HG03095 (cell line): ENCODE measurements around the gene PKNOX1.
"Not testable (repeated sequence)": the region's sequence is repeated elsewhere in the genome, so short reads cannot be mapped to it uniquely, and the experiment has no call there.

Experiments used
- ATAC-seq: cut with Tn5 transposase; IDR thresholded peaks from one replicate; pipeline ENCODE4 v1.9.1; 2021; ENCODE audit warnings: moderate library complexity; ENCODE audit not compliant: unreplicated experiment

Gene PKNOX1

DNA sequence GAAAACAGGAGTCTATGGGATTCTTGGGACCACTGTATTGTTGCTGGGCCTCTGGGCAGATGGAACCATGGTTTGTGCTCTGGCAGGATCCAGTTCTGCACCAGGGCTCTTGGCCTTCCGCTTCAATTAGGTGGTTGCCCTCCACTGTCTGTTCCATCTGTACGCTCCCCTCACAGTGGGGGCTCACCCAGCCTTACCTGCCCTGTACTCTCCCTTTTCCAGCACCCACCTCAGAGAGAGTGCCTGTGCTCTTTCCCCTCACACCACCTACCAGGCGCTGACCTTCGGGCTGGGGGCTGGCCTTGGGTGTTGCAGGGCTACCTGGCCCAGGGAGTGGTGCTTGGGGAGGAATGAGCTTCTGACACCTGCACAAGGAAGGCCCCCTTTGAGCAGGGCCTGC is 7.5 kb downstream of the PKNOX1 start:
- ATAC-seq, result no peak

DNA sequence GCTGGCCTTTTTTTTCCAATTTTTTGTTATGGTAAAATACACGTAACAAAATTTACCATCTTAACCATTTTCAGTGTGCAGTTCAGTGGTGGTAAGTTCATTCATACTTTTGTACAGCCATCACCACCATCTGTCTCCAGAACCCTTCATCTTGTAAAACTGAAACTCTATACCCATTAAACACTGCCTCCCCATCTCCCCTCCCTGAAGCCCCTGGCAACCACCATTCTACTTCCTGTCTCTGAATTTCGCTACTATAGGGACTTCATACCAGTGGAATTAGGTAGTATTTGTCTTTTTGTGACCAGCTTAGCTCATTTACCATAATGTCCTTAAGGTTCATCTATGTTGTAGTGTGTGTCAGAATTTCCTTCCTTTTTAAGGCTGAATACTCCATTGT is 8.7 kb downstream of the PKNOX1 start:
- ATAC-seq, result no peak

DNA sequence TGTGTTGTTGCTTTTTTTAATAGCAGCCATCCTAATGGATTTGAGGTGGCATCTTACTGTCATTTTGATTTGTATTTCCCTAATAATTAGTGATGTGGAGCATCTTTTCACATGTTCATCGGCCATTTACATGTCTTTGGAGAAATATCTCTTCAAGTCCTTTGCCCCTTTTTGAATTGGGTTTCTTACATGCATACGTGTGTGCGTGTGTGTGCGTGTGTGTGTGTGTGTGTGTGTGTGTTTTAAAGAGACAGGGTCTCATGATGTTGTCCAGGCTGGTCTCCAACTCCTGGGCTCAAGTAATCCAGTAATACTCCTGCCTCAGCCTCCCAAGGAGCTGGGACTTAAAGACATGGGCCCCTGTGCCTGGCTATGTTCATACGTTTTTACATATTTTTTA is 9.5 kb downstream of the PKNOX1 start:
- no peak for ATAC-seq

DNA sequence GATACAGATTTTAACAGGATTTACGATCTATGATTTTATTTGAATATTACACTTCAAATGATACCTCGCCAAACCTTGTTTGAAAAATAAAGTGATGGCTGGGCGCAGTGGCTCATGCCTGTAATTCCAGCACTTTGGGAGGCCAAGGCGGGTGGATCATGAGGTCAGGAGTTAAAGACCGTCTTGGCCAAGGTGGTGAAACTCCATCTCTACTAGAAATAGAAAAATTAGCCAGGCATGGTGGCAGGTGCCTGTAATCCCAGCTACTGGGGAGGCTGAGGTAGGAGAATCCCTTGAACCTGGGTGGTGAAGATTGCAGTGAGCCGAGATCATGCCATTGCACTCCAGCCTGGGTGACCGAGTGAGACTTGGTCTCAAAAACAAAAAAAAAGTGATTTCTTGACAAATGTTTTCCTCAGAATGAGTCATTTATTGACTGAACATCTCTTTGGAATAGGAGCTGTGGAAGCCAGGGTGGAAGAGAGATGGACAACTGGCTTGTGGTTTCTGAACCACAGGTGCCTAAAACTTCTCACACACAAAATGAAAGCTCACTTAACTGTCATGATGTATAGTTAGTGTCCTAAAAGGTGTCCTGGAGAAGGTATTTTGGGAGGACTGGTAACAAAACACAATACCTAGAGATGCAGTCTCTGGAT is 11.9 kb downstream of the PKNOX1 start:
- no peak for ATAC-seq

DNA sequence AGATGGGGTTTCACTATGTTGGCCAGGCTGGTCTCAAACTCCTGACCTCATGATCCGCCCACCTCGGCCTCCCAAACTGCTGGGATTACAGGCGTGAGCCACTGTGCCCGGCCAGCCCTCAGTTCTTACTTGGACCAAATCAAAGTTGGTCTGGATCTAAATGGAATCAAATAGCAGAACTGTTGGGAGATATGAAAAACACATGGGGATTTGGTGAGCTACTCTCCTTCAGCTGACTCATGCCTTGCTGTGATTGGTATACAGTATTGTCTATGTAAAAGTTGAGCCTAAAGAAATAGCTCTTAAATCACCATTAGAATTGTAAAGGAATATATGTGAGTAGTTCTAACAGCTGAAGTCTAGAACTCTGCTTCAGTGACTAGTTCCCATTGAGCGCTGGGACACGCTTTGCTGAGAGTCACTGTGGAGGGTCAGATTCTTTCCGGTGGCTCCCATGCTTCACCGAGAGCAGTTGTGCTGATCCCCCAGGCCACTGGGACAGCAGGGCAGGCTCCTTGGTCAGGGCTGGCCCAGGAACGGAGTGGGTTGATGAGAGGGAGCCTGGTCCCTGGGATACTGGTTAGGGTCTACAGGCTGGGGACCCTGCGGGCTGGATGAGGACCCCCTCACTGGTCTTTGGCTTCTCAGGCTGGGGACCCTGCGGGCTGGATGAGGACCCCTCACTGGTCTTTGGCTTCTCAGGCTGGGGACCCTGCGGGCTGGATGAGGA is 14.0 kb downstream of the PKNOX1 start:
- ATAC-seq, result no peak

DNA sequence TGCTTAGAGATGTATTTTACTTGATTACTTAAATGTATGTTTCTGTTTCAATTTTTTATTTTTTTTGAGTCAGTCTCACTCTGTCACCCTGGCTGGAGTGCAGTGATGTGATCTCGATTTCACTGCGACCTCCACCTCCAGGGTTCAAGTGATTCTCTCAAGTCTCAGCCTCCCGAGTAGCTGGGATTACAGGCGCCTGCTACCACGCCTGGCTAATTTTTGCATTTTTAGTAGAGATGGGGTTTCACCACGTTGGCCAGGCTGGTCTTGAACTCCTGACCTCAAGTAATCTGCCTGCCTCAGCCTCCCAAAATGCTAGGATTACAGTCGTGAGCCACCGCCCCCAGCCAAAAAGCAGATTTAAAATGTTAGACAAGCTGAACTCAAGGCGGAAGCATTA is 15.0 kb downstream of the PKNOX1 start:
- not testable (repeated sequence) for ATAC-seq

DNA sequence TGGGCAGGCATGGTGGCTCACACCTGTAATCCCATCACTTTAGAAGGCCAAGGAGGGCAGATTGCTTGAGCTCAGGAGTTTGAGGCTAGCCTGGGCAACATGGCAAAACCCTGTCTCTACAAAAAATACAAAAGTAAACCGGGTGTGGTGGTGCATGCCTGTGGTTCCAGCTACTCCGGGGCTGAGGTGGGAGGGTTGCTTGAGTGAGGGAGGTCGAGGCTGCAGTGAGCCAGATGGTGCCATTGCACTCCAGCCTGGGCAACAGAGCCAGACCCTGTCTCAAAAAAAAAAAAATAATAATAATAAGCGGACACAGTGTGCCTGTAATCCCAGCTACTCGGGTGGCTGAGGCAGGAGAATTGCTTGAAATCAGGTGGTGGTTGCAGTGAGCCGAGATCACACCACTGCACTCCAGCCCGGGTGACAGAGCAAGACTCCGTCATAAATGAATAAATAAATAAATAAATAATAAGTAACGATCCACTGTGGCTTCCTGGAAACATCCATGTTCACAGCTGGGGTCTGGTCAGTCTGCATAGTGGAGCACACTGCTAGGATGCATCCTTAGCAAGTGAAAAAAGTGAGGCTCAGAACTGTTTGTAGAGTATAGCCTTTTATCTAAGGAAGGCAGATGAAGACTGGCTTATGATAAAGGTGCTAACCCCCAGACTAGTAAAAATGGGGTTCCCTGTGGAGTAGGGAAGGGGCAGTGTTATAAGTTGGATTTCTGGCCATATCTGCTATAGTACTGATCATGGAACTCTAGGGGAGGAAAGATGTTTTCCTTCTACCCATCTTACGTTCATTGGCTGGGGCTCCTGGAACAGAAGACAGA is 15.7 kb downstream of the PKNOX1 start:
- no peak for ATAC-seq

DNA sequence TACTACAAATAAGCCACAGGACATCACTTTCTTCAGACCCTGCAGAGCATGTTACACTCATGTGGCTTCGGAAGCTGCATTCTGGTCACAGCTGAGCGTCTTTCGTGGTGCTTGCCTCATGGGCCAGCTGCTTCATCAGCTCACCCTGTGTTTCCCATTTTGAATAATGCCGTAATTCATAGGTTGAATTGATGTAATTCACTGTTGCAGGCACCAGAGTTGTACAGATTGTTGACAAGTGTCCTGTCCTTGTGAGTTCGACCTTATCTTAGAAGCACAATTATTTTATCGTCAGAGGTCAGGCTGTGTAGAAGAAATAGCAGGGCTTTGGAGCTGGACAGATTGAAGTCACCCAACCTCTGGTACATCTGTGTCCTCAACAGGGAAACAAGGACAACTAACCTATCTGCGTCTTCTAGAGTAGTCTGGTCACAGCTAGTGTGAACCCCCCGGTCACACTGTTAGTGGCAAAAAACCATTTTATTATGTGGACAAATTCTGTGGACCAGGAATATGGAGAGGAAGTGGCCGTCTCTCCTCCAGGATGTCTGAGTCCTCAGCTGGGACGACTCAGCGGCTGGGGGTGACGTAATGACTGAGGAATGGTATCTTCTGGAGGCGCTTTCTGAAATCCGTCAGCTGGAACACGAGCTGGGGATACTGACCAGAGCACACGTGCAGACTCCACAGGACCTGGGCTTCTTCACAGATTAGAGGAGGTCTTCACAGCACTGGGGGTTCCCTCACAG is 17.8 kb downstream of the PKNOX1 start:
- no peak for ATAC-seq

DNA sequence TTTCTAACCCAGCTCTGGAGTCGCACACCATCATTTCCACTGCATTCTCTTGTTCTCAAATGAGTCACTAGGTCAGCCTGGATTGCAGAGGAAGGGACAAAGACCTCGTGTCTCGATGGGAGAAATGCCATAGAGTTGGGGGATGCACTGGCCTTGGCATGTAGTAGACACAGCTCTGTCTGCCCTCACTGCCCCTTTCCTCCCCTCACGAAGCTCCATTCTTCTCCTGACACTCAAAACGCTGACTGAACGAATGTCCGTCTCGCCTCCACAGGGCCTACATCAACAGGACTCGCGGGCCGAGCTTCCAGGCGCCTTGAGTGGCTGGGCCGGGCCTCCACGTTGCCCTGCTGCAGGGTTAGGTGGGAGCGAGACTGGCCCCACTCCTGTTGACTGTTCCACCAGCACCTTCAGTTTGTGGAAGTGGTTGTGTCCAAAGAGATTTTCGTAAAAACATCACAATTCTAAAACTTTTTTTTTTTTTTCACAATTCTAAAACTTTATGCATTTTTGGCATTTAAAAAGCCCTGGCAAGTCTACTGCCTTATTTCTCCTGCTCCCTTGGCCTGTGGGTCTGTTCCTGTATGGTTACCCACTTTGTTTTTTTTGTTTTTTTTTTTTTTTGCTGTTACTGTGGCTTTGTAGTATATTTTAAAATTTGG is 18.8 kb downstream of the PKNOX1 start:
- no peak for ATAC-seq

DNA sequence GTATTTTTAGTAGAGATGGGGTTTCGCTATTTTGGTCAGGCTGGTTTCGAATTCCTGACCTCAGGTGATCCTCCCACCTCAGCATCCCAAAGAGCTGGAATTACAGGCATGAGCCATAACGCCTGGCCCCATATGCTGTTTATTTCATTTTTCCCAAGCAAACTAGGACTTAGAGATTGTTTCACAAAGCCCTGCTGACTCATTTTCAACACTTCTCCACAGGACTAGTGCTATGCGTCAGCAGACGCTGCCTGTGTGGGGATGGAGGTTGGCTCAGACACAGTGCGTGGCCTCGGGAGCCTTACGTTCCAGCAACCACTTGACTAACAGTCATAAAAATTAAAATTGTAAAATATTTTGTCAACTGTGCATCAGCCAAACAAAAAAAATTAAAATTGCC is 22.7 kb downstream of the PKNOX1 start:
- no peak for ATAC-seq

DNA sequence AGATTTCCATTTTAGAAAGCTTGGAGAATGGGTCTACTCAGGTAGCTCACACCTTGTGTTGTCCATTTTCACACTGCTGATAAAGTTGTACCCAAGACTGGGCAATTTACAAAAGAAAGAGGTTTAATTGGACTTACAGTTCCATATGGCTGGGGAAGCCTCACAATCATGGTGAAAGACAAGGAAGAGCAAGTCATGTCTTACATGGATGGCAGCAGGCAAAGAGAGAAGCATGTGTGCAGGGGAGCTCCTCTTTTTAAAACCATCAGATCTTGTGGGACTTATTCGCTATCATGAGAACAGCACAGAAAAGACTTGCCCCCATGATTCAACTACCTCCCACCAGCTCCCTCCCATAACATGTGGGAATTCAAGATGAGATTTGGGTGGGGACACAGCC is 23.6 kb downstream of the PKNOX1 start:
- ATAC-seq, result not testable (repeated sequence)

DNA sequence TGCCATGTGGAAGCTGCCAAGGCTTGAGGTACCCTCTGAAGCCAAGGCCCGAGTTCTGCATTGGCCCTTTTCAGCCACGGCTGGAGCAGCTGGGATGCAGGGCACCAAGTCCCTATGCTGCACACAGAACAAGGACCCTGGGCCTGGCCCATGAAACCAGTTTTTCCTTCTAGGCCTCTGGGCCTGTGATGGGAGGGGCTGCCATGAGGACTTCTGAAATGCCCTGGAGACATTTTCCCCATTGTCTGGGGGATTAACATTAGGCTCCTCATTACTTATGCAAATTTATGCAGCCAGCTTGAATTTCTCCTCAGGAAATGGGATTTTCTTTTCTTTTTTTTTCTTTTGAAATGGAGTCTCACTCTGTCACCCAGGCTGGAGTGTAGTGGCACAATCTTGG is 24.8 kb downstream of the PKNOX1 start:
- not testable (repeated sequence) for ATAC-seq

DNA sequence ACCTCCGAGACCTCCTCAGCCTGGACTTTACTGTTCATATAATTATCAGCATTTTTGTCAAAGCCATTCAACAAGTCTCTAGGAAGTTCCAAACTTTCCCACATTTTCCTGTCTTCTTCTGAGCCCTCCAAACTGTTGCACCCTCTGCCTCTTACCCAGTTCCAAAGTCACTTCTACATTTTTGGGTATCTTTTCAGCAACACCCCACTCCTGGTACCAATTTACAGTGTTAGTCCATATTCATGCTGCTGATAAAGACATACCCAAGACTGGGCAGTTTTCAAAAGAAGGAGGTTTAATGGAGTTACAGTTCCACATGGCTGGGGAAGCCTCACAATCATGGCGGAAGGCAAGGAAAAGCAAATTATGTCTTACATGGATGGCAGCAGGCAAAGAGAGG is 25.7 kb downstream of the PKNOX1 start:
- ATAC-seq, result not testable (repeated sequence)

DNA sequence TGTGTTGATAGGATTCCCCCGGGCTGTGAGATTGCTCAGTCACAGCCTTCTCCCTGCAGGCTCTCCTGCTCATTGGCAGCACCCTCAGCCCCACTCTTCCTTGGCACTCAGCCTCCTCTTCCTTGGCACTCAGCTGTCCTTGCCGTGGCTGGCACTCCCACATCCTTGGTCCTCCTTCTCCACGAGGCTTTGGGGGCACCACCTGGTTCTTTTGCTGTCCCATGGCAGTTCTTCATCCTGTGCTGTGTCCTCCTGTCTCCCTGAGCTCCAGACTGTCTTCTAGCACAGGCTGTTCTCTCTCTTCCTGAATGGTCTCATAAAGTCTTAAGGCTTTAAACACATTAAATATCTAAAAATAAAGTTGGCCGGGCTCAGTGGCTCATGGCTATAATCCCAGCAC is 27.0 kb downstream of the PKNOX1 start:
- ATAC-seq, result no peak

DNA sequence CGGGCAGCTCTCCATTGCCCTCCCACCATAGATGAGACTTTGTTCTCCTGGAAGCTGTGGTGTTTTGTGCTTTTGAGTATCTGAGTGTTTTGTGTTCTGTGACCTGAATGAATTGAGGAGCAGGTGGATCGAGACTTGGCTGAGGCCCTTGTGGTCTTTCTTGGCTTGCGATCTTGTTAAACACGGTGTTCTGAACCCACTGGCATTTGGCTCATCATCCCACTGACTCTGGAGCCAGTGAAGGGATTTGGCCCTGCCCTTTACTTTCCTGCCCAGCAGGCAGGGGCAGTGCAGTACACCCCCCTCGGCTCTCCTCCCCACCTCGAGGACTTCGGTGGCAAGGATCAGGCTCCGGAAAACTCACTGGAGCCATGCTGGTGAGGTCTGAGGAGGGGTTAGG is 30.6 kb downstream of the PKNOX1 start:
- no peak for ATAC-seq

DNA sequence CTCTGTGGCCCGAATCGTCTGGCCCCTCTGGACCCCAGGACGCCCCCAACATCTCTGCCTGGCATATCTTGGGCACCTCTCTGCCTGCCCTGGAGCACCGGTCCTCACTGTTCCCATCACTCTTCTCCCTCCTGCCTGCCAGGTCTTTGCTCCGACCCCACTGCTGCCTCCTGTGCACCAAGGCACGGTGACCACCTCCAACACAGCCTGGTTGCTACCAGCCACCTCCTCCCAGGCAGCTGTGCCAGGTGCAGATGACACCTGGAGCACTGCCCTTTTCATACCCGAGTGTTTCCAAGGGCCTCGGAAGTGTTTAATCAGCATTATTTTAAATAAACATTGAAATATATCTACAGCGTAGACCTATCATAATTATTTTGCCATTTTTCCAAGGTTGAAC is 31.3 kb downstream of the PKNOX1 start:
- no peak for ATAC-seq

DNA sequence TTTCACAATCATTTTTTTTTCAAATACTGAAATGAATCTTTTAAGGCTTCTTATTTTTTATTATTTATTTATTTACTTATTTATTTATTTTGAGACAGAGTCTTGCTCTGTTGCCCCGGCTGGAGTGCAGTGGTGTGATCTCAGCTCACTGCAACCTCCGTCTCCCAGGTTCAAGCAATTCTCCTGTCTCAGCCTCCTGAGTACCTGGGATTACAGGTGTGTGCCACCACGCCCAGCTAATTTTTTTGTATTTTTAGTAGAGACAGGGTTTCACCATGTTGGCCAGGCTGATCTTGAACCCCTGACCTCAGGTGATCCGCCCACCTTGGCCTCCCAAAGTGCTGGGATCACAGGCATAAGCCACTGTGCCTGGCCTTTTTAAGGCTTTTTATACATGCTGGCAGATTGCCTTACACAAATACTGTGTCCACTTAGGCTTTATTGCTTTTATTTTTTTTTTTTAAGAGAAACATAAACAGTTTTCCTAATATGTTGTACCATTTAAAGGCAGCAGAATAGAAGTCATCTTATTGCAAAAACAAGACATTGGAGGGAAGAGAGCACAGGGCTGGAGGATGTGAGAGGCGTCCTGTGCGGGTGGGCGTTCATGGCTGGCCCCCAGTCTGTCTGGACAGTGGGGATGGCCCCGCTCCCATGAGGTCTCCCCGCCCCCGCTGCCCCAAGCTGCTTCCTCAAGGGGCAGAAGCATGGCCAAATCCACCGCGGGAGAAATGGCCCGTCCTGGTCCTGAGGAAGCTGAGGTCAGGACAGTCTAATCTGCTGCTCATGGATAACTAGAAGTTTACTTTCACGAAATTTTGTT is 31.9 kb downstream of the PKNOX1 start:
- ATAC-seq, result not testable (repeated sequence)

DNA sequence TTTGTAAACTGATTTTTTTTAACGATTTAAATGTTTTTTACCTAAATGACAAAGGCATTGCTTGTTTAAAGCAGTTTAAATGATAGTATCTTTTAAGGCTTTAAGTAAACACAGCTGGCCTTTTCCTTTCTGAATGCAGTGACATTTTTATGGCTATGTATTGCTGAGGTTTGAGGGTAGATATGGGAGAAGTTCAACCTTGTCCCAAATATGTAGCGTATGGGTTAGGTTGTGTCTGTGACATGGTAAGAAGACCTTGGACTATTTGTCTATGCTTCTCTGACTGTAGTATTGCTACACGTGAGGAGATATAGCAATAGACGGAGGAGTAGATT is 32.5 kb downstream of the PKNOX1 start:
- no peak for ATAC-seq

DNA sequence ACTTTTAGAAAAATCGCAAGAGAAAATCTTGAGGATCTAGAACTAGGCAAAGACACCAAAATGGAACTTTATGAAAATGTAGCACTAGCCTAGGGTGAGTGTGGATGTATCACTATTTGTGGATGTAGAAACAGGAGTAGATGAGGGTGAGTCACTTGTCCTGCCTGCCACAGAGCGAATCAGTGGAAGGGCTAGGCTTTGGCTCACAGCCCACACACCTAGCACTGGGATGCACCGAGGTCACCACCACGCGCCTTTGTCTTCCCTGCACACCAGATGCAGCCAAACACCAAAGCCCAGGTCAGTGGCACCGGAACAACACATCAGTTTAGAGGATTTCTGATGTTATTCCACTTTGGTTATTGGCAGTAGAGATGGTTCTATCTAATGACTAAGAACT is 38.2 kb downstream of the PKNOX1 start:
- no peak for ATAC-seq
